Daoy (cell line): ENCODE measurements around the gene OR8K5. TPM values are rescaled to one million over a fixed set of nuclear protein-coding genes. Genes with fewer than 3 reads are reported as not detected.
"Not testable (repeated sequence)": the region's sequence is repeated elsewhere in the genome, so short reads cannot be mapped to it uniquely, and the experiment has no call there.

Experiments used
- DNase-seq: peaks from one replicate; pipeline ENCODE4 v3.0.0-alpha.2; 2015; ENCODE audit warnings: low read depth
- total RNA-seq: library from RNA; depleted of rRNA; stranded (reverse); fragments of >200 nt; shearing (Covaris generic); gene quantifications from 2 replicates; pipeline ENCODE4 v1.2.3, GENCODE V29; 2014; rRNA removed

OR8K5 gene
- not detected in 2 replicates for total RNA-seq

- DNase-seq, result no peak
These were observed at the start of gene OR8K5 for GRCh38 chr11:56160217-56160616. Gene OR8K5, minus strand, starts transcription at chr11:56160317. Its CDS starts 0 bp downstream, at chr11:56160317.

- no peak for DNase-seq
These were observed 47.7 kb upstream of the OR8K5 start for GRCh38 chr11:56207790-56208189.

- DNase-seq, result no peak
These were observed 37.2 kb upstream of the OR8K5 start for GRCh38 chr11:56197367-56197766.

GRCh38 chr11:56196705-56197104, 36.6 kb upstream of the OR8K5 start:
- no peak for DNase-seq

GRCh38 chr11:56188602-56189001, 28.5 kb upstream of the OR8K5 start:
- DNase-seq, result no peak

- DNase-seq, result no peak
These were observed 23.3 kb upstream of the OR8K5 start for GRCh38 chr11:56183459-56183858.

- no peak for DNase-seq
These were observed 16.2 kb upstream of the OR8K5 start, which contains the start of gene OR5J2 for GRCh38 chr11:56176318-56176717. Gene OR5J2, plus strand, starts transcription at chr11:56176618. Its CDS starts 0 bp downstream, at chr11:56176618.

- DNase-seq, result no peak
These were observed 12.2 kb upstream of the OR8K5 start for GRCh38 chr11:56172256-56172830.

GRCh38 chr11:56163804-56164203, 3.7 kb upstream of the OR8K5 start:
- no peak for DNase-seq

- DNase-seq, result peak; percentile 1
These were observed 7.8 kb downstream of the OR8K5 start for GRCh38 chr11:56152333-56152732.

GRCh38 chr11:56151376-56151775, 8.7 kb downstream of the OR8K5 start:
- DNase-seq, result no peak

GRCh38 chr11:56143681-56144080, 16.4 kb downstream of the OR8K5 start:
- not testable (repeated sequence) for DNase-seq

GRCh38 chr11:56140151-56140661, 19.9 kb downstream of the OR8K5 start, which contains the start of gene OR8J3:
Gene OR8J3, minus strand, starts transcription at chr11:56140201. Its CDS starts 2,483 bp downstream, at chr11:56137718.
- no peak for DNase-seq

GRCh38 chr11:56122073-56122472, 38.0 kb downstream of the OR8K5 start, which contains the start of gene OR8H3:
Gene OR8H3, plus strand, starts transcription at chr11:56122373. Its CDS starts 0 bp downstream, at chr11:56122373.
- no peak for DNase-seq

Other genes with a start within 250 kb of the OR8K5 start
- not detected in 2 replicates for gene OR5W2, start 245.7 kb downstream of the OR8K5 start, total RNA-seq
- not detected in 2 replicates for gene OR5I1, start 223.9 kb downstream of the OR8K5 start, total RNA-seq
- gene OR10AG1, start 190.4 kb downstream of the OR8K5 start, total RNA-seq, result not detected in 2 replicates
- gene OR5F1, start 165.7 kb downstream of the OR8K5 start, total RNA-seq, result not detected in 2 replicates
- gene OR5AS1, start 132.7 kb downstream of the OR8K5 start, total RNA-seq, result not detected in 2 replicates
- gene OR8I2, start 67.0 kb downstream of the OR8K5 start, total RNA-seq, result not detected in 2 replicates
- gene OR8H2, start 56.6 kb downstream of the OR8K5 start, total RNA-seq, result not detected in 2 replicates
- not detected in 2 replicates for gene OR8H3, start 37.9 kb downstream of the OR8K5 start, total RNA-seq
- gene OR8J3, start 20.1 kb downstream of the OR8K5 start, total RNA-seq, result not detected in 2 replicates
- not detected in 2 replicates for gene OR5J2, start 16.3 kb upstream of the OR8K5 start, total RNA-seq
- not detected in 2 replicates for gene OR5T2, start 73.9 kb upstream of the OR8K5 start, total RNA-seq
- not detected in 2 replicates for gene OR5T3, start 91.9 kb upstream of the OR8K5 start, total RNA-seq
- not detected in 2 replicates for gene OR5T1, start 113.8 kb upstream of the OR8K5 start, total RNA-seq
- not detected in 2 replicates for gene OR8H1, start 131.9 kb upstream of the OR8K5 start, total RNA-seq
- not detected in 2 replicates for gene OR8K3, start 154.8 kb upstream of the OR8K5 start, total RNA-seq
- not detected in 2 replicates for gene OR8K1, start 185.7 kb upstream of the OR8K5 start, total RNA-seq
- gene OR8J1, start 194.0 kb upstream of the OR8K5 start, total RNA-seq, result not detected in 2 replicates
- gene OR8U1, start 215.3 kb upstream of the OR8K5 start, total RNA-seq, result not detected in 2 replicates